Measurements from ENCODE around the gene ARRDC1. TPM values are rescaled to one million over a fixed set of nuclear protein-coding genes. Genes with fewer than 3 reads are reported as not detected.

ARRDC1 gene
- total RNA-seq, 1 experiment from 2014 or later, result 77.5 TPM

DNA sequence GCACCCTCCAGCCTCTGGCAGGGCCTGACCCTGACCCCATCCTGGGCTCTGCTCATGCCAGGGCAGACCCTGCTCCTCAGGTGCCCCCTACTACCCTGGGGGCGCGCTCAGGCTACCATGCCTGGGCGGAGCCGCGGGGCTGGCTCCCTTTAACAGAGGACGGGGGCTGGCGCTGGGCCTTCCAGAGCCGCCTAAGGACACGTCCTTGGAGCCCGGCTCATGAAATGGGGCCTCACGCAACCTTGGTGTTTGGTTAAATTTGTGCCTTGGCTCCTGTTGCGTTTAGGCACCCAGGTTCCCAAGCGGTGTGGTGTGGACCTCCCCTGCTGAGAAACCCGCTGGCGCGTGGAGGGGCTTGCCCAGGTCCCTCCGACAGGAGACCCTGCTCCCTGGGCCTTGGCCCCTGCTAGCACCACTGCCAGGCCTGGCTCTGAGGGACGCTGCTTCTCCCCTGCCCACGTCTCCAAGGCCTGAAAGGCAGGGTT is 9.9 kb downstream of the ARRDC1 start:
- Histone ChIP-seq H3K27ac (ENCODE audit: low read length) (no peak overlapping the region), H3K4me1 (ENCODE audit: insufficient read depth, low read length) (peaks cover 38% of the 10 kb centered on the region), H3K36me3 (ENCODE audit: low read depth, low read length) (peaks cover 5% of the 10 kb centered on the region; the same call in 1 of the 2 replicates), H3K27me3 (ENCODE audit: low read length) (no peaks in the 10 kb centered on the region), H3K79me2 (ENCODE audit: low read length) (peaks cover 56% of the 10 kb centered on the region), H2AFZ (ENCODE audit: low read length) (no peak overlapping the region), H3K4me3 (ENCODE audit: low read length) (no peak overlapping the region), H3K9ac (ENCODE audit: low read length) (no peak overlapping the region), H3K9me3 (ENCODE audit: low read length) (no peaks in the 10 kb centered on the region), H4K20me1 (ENCODE audit: low read length) (0 out of 2 replicates have a peak, but pooled peaks cover under 1% of the 10 kb centered on the region), H3F3A (ENCODE audit: low read length, unreplicated experiment) (no peaks in the 10 kb centered on the region), H3K9me2 (replicated peaks; ENCODE audit: low read length) (no peaks in the 10 kb centered on the region), H3K4me2 (ENCODE audit: low read length) (no peak overlapping the region)
- DNase-seq, result no peak
- no peak for ATAC-seq
- no TSS peak for BruUV-seq (replicated peaks)
- CTCF ChIA-PET, result no interaction called here
- TF ChIP-seq CTCF (conservative IDR thresholded peaks at IDR 0.05; ENCODE audit: low read depth, low read length), result no peak
- intact Hi-C loops (cut with micrococcal nuclease), result no loop called here
- POLR2A ChIA-PET (ENCODE audit: unreplicated experiment), result no interaction called here

GRCh38 chr9:137618105-137619067 is 12.9 kb downstream of the ARRDC1 start, which contains the start of gene EHMT1:
Gene EHMT1 (plus strand): TSS chr9:137619005. CDS start chr9:137619029, 24 bp downstream.
- Histone ChIP-seq H3K4me1 (ENCODE audit: insufficient read depth, low read length) (peaks cover 21% of the 10 kb centered on the region), H3K36me3 (ENCODE audit: low read depth, low read length) (peaks cover 5% of the 10 kb centered on the region; the same call in 1 of the 2 replicates), H3K27me3 (ENCODE audit: low read length) (no peaks in the 10 kb centered on the region), H3K79me2 (ENCODE audit: low read length) (peaks cover 74% of the 10 kb centered on the region), H4K20me1 (ENCODE audit: low read length) (0 out of 2 replicates have a peak, but pooled peaks cover 3% of the 10 kb centered on the region), H3F3A (ENCODE audit: low read length, unreplicated experiment) (no peaks in the 10 kb centered on the region), H3K4me2 (ENCODE audit: low read length) (peak within 1 kb of the TSS; percentile 98), H3K4me3 (ENCODE audit: low read length) (peak within 1 kb of the TSS; percentile 96), H2AFZ (ENCODE audit: low read length) (peak within 1 kb of the TSS; percentile 79), H3K27ac (ENCODE audit: low read length) (peak within 1 kb of the TSS; percentile 80), H3K9me2 (replicated peaks; ENCODE audit: low read length) (no peaks in the 10 kb centered on the region), H3K9ac (ENCODE audit: low read length) (peak within 1 kb of the TSS; percentile 97), H3K9me3 (ENCODE audit: low read length) (no peaks in the 10 kb centered on the region)
- ChIA-PET CTCF (interaction anchor here (0.5 kb wide), 1 partner anchor 66 kb away, joined by 3 read pairs; the partner anchor contains the start of gene MRPL41), POLR2A (ENCODE audit: unreplicated experiment) (interaction anchor here (0.6 kb wide), 2 partner anchors 28 to 96 kb away, joined by 3 to 14 read pairs; no protein-coding TSS in a partner anchor)
- TF ChIP-seq EZH2phosphoT487 (IDR thresholded peaks at IDR 0.05; ENCODE audit: borderline replicate concordance, low read length), result no peak
- TF ChIP-seq EZH2 (IDR thresholded peaks at IDR 0.05; ENCODE audit: low read length, unreplicated experiment), result no peak
- peak; percentile 33; the same call in 1 of the 2 replicates for TF ChIP-seq CTCF (conservative IDR thresholded peaks at IDR 0.05; ENCODE audit: low read depth, low read length)
- peak; percentile 54 for ATAC-seq
- TSS peak; percentile 62 for BruUV-seq (replicated peaks)
- DNase-seq, result peak; percentile 84
- intact Hi-C loops (cut with micrococcal nuclease), result no loop called here
